ENCODE measurements around the gene TFF2. TPM values are rescaled to one million over a fixed set of nuclear protein-coding genes. Genes with fewer than 3 reads are reported as not detected.

Gene TFF2
- total RNA-seq, 1 experiment from 2014 or later = 1.2 TPM

DNA sequence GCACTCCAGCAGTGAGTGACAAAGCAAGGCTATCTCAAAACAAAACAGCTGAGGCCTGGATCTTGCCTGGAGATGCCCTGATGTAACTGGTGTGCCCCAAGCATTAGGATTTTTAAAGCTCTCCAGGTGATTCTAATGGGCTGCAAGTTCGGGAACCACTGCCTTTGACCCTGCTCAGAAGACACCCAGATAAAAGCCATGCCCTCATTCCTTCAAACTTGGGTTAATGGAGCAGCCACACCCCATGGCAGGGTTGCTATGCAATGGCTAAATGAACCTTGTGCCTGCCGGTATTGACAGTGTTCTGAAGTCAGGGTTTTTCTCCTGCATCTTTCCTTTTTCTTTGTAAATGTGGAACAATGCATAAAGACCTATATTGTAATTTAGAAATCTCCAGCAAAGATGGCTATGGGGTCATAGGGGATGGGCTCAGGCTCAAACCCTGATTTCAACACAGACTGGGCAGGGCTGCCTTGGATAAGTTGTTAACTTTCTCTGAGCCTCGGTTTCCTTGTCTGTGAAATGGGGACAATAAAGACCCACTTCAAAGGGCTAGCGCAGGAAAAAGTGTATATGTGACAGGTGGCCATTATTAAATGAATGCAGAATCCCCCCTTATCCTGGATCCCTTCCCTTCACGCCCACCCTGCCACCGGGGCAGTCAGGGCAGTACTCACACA is 36.0 kb downstream of the TFF2 start:
- Histone ChIP-seq H3K27me3 (replicated peaks; ENCODE audit: control insufficient read depth, insufficient read depth, low read length) (no peaks in the 10 kb centered on the region), H3K4me3 (ENCODE audit: low read depth, low read length) (peak overlapping the region; percentile 12), H3K9me3 (no peaks in the 10 kb centered on the region), H3K36me3 (ENCODE audit: control insufficient read depth, insufficient read depth, low read length) (no peaks in the 10 kb centered on the region; the same call in 1 of the 2 replicates), H3K4me1 (peaks cover 32% of the 10 kb centered on the region)
- H3K4me3 Mint-ChIP-seq (ENCODE audit: unreplicated experiment) = peak overlapping the region; percentile 73
- H3K36me3 Mint-ChIP-seq (ENCODE audit: insufficient read depth, unreplicated experiment) = no peaks in the 10 kb centered on the region
- peaks cover 11% of the 10 kb centered on the region for H3K4me1 Mint-ChIP-seq (ENCODE audit: low read depth, unreplicated experiment)
- intact Hi-C loops (cut with micrococcal nuclease; ENCODE audit: unreplicated experiment) = loop anchor here (1.0 to 10.0 kb wide), 3 partner anchors 17 to 220 kb away; partner anchors contain the start of gene TFF1
- CTCF ChIA-PET = interaction anchor here (0.6 to 1.6 kb wide), 7 partner anchors 16 to 170 kb away, joined by 3 to 7 read pairs (median 3); no protein-coding TSS in a partner anchor
- no peaks in the 10 kb centered on the region for H3K27me3 Mint-ChIP-seq (ENCODE audit: insufficient read depth, unreplicated experiment)
- DNase-seq = no peak
- POLR2A ChIA-PET = interaction anchor here (0.6 kb wide), 1 partner anchor 109 kb away, joined by 3 read pairs; no protein-coding TSS in a partner anchor
- no peaks in the 10 kb centered on the region for H3K9me3 Mint-ChIP-seq (ENCODE audit: unreplicated experiment)
- TF ChIP-seq, protein P1, sequence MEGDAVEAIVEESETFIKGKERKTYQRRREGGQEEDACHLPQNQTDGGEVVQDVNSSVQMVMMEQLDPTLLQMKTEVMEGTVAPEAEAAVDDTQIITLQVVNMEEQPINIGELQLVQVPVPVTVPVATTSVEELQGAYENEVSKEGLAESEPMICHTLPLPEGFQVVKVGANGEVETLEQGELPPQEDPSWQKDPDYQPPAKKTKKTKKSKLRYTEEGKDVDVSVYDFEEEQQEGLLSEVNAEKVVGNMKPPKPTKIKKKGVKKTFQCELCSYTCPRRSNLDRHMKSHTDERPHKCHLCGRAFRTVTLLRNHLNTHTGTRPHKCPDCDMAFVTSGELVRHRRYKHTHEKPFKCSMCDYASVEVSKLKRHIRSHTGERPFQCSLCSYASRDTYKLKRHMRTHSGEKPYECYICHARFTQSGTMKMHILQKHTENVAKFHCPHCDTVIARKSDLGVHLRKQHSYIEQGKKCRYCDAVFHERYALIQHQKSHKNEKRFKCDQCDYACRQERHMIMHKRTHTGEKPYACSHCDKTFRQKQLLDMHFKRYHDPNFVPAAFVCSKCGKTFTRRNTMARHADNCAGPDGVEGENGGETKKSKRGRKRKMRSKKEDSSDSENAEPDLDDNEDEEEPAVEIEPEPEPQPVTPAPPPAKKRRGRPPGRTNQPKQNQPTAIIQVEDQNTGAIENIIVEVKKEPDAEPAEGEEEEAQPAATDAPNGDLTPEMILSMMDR (IDR thresholded peaks at IDR 0.05; ENCODE audit: insufficient read depth in 1 of 2, low read depth in 1 of 2, low read length in 1 of 2, severe bottlenecking in 1 of 2, unreplicated experiment in 1 of 2) = no peak
- TSS peak; percentile 84 for BruUV-seq (replicated peaks)
- H3K27ac Mint-ChIP-seq (ENCODE audit: unreplicated experiment) = peak overlapping the region; percentile 83

DNA sequence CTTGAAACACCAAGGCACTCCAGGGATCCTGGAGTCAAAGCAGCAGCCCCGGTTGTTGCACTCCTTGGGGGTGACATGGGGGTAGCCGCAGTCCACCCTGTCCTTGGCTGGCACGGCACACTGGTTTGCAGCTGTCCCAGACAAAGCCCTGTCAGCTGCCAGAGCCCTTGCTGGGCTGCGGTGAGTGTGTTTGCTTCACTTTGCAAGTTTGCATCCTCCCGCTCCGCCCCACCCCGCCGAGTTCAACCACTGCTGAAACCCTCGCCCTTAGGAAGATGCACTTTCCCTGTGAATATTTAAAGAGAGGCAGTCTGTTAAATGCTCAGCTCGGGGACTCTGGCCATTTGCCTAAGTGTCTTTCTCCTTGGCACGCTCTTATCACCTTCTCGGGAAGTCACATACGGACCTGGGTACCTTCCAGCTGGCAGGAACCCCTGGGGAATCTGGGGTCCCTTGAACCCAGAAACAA is 37.3 kb downstream of the TFF2 start:
- no peaks in the 10 kb centered on the region for H3K9me3 ChIP-seq
- CTCF ChIA-PET = no interaction called here
- no peak overlapping the region for H3K27ac Mint-ChIP-seq (ENCODE audit: unreplicated experiment)
- no TSS peak for BruUV-seq (replicated peaks)
- H3K36me3 ChIP-seq (ENCODE audit: control insufficient read depth, insufficient read depth, low read length) = no peaks in the 10 kb centered on the region; the same call in 1 of the 2 replicates
- TF ChIP-seq, protein P1 (IDR thresholded peaks at IDR 0.05; ENCODE audit: insufficient read depth in 1 of 2, low read depth in 1 of 2, low read length in 1 of 2, severe bottlenecking in 1 of 2, unreplicated experiment in 1 of 2) = no peak
- peak overlapping the region; percentile 16 for H3K4me3 ChIP-seq (ENCODE audit: low read depth, low read length)
- H3K9me3 Mint-ChIP-seq (ENCODE audit: unreplicated experiment) = no peaks in the 10 kb centered on the region
- POLR2A ChIA-PET = no interaction called here
- no peaks in the 10 kb centered on the region for H3K27me3 ChIP-seq (replicated peaks; ENCODE audit: control insufficient read depth, insufficient read depth, low read length)
- H3K4me1 Mint-ChIP-seq (ENCODE audit: low read depth, unreplicated experiment) = peaks cover 11% of the 10 kb centered on the region
- peaks cover 32% of the 10 kb centered on the region for H3K4me1 ChIP-seq
- no peak for DNase-seq
- intact Hi-C loops (cut with micrococcal nuclease; ENCODE audit: unreplicated experiment) = loop anchor here (10.0 kb wide), 2 partner anchors 51 to 221 kb away; partner anchors contain the start of gene TFF1
- no peaks in the 10 kb centered on the region for H3K27me3 Mint-ChIP-seq (ENCODE audit: insufficient read depth, unreplicated experiment)
- H3K4me3 Mint-ChIP-seq (ENCODE audit: unreplicated experiment) = no peak overlapping the region
- no peaks in the 10 kb centered on the region for H3K36me3 Mint-ChIP-seq (ENCODE audit: insufficient read depth, unreplicated experiment)

DNA sequence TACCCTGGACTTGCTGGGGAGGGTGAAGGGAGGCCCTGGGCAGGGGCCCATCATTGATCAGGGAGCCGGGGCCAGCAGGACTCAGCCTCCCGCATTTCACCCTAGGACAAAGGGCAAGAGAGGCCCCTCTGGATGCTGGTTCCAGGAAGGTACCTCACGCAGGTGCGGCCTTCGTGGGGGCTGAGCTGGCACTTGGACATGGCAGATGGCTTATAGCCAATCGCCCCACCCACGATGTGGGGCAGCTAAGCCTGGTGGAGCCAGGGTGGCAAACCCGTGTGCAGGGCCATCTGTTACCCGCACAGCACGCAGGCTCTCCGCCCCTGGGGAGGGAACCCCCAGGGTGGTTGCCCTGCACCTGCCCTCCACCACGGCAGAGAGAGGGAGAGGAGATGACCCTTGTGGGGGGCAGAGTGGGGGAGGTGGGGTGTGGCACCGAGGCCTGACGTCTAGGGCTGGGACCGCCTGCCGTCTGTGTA is 38.1 kb downstream of the TFF2 start:
- Histone ChIP-seq H3K4me3 (ENCODE audit: low read depth, low read length) (no peak overlapping the region), H3K27me3 (replicated peaks; ENCODE audit: control insufficient read depth, insufficient read depth, low read length) (no peaks in the 10 kb centered on the region), H3K9me3 (no peaks in the 10 kb centered on the region), H3K36me3 (ENCODE audit: control insufficient read depth, insufficient read depth, low read length) (no peaks in the 10 kb centered on the region; the same call in 1 of the 2 replicates), H3K4me1 (peaks cover 32% of the 10 kb centered on the region)
- Mint-ChIP-seq H3K9me3 (ENCODE audit: unreplicated experiment) (no peaks in the 10 kb centered on the region), H3K27me3 (ENCODE audit: insufficient read depth, unreplicated experiment) (no peaks in the 10 kb centered on the region), H3K27ac (ENCODE audit: unreplicated experiment) (no peak overlapping the region), H3K36me3 (ENCODE audit: insufficient read depth, unreplicated experiment) (no peaks in the 10 kb centered on the region), H3K4me1 (ENCODE audit: low read depth, unreplicated experiment) (peaks cover 11% of the 10 kb centered on the region), H3K4me3 (ENCODE audit: unreplicated experiment) (no peak overlapping the region)
- intact Hi-C loops (cut with micrococcal nuclease; ENCODE audit: unreplicated experiment) = loop anchor here (10.0 kb wide), 2 partner anchors 52 to 222 kb away; partner anchors contain the start of gene TFF1
- no TSS peak for BruUV-seq (replicated peaks)
- peak in 1 of 2 experiments; percentile 23 for DNase-seq
- ChIA-PET POLR2A (no interaction called here), CTCF (interaction anchor here (1.5 kb wide), 1 partner anchor 25 kb away, joined by 4 read pairs; no protein-coding TSS in a partner anchor)
- TF ChIP-seq, protein P1 (IDR thresholded peaks at IDR 0.05; ENCODE audit: insufficient read depth in 1 of 2, low read depth in 1 of 2, low read length in 1 of 2, severe bottlenecking in 1 of 2, unreplicated experiment in 1 of 2) = no peak

Data from Caco-2 (cell line).